OCI-M1 (cell line): ENCODE measurements around the gene KHDRBS2.

Source experiments
- DNase-seq: peaks from one replicate; lab custom pipeline; 2025; lab: John Stamatoyannopoulos, UW

The KHDRBS2 gene

GRCh38 chr6:62035952-62036351 is 250.1 kb downstream of the KHDRBS2 start:
- no peak for DNase-seq

DNA sequence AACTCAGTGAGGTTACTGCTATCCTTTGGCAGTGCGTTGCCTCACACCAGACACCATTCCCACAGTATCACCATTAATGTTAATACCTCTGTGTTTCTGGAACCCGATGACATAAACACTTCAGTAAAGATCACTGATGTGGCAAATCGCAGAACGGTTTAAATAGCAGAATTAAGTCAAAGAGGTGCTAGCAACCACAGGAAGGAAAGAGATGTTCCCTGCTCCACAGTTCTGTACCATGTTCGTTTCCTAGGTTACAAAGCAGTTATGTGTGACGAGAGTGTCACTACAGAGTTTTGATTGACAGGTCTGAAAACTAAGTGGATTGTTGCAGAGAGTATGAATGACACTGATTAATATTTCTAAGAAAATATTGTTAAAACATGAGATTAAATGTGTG is 272.3 kb downstream of the KHDRBS2 start:
- DNase-seq, result no peak

- DNase-seq, result no peak
Observed at GRCh38 chr6:62009445-62009844, 276.6 kb downstream of the KHDRBS2 start.

DNA sequence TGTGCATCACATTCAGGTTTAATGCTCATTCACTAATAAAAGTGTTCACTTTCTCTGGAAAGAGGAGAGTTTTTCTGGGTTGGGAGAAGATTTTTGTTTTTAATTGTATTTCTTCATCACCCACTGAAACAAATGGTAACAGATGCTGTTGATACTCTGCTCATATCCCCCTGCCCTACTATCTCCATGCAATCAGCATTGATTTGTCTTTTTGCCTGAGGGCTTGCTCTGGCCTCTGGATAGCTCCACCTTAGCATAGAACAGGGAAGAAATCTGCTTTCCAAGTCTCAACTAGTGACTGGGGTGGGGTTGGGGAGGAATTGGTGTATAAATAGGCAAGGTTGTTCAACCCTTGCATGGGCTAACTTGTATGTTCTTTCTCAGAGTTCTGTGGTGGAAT is 296.4 kb downstream of the KHDRBS2 start:
- no peak for DNase-seq

GRCh38 chr6:61980622-61981021 is 305.4 kb downstream of the KHDRBS2 start:
- no peak for DNase-seq

GRCh38 chr6:61977947-61978346 is 308.1 kb downstream of the KHDRBS2 start:
- DNase-seq, result no peak

DNA sequence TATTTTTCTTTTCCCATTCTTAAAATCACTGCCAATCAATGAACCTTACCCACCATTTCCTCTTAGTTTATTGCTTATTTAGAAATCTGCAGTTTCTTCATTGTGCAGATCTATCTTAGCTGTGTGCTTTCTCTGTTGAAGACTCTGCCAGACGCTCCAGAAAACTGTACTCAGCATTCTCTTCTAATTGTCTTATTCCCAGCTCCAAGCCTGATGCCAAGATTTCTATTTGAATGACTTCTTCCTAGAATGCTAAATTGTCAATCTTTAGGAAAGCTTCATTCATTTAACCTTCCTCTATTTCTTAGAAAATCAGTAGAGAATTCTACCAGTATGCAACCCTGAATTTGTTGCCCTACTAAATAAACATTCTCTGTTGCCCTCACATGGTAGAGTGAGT is 308.9 kb downstream of the KHDRBS2 start:
- DNase-seq, result no peak

- no peak for DNase-seq
Observed at GRCh38 chr6:61959196-61959595, 326.8 kb downstream of the KHDRBS2 start.

GRCh38 chr6:61953851-61954250 is 332.2 kb downstream of the KHDRBS2 start:
- no peak for DNase-seq

DNA sequence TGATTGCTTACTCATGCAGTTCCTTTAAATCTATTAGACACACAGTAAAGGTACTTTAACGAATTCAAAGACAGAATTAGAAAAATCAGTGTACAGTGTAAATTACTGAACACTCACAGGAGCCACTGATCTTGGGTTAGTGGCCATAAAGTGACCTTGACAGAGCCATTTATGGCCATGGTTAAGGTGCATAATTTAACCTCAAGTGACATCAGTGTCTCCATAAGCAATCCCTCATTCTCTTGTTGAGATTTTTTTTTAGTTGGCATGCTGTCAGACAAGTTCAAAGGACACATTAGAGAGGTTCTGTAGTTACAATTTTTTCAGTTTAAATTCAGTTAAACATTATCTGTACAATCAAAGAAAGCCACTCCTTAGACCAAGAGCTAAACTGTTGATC is 334.4 kb downstream of the KHDRBS2 start:
- DNase-seq, result no peak

DNA sequence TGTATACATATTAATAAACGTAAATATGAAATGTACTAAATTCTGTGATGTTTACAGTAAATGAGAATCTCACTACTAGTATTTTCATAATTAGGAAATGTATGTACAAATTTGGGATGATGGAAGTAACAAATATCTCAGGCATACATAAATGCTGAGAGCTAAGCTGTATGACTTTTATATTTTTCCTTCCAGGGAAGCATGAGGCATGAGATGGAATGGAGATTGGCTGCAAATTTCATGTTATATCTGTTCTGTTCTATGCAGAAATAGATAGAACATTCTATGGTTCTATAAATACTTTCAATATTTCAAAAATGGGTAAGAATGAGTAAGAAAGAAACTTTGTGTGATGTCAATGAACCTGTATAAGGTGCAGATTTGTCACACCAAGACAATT is 335.2 kb downstream of the KHDRBS2 start:
- DNase-seq, result no peak

DNA sequence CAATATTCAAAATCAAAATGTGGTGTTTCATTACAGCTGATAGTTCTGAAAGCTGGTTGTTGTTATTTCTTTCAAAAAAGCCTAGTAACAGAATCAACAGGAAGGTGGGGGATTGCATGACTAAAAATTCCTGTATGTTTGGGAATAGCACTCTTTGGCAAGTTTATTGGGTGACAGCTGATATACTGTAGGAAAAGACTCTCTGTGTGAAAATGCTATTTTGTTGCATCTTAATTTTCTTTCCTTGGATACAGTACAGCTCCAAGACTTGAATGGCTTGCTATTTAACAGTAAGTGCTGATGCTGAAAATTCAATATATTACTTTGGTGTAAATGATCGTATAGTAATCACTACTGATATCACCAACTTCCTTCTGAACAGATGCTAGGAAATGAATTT is 336.1 kb downstream of the KHDRBS2 start:
- DNase-seq, result no peak

- no peak for DNase-seq
Observed at GRCh38 chr6:61949161-61949560, 336.9 kb downstream of the KHDRBS2 start.

DNA sequence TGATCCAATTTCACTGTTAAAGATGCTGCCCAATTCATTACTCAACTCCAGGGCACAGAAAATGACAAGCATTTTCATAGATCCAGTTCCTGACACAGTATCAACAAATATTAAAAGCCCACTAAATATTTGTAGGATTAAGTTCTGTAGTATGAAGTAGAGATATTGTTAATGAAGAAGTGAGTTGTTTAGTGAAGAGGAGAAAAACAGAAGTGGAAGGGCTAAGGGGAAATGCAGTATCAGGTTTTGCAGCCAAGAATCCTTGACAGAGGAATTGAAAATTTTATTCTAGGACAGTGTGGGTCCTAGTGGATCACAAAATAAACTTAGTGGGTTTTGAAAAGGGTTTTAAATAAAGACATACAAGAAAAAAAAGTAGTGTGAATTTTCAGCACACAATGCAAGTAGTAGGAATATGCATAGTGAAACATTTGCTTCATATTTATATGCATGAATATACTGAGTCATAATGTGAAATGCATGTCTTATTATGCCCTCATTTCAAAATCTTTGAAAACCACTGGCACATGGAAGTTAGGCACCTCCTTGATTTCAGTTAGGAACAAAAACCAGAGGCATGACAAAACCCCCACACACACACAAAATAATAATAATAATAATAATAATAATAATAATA is 338.6 kb downstream of the KHDRBS2 start:
- no peak for DNase-seq

DNA sequence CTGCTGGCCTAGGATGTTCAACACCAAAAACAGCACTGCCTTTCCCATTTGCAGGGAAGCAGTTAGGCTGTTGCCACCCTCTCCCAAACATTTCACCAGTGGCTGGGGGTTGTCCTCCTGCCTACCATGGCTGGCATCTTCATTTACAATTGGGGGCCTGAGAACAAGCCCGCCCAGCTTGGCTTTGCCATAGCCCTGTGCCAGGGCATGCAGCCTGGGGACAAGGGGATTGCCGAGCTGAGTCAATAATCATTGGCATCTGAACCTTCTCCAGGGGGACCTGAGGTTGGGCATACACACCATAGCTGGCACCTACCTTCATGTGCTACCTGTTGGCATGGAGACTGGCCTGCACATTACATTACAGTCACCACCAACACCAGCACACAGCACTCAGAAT is 345.1 kb downstream of the KHDRBS2 start:
- no peak for DNase-seq

DNA sequence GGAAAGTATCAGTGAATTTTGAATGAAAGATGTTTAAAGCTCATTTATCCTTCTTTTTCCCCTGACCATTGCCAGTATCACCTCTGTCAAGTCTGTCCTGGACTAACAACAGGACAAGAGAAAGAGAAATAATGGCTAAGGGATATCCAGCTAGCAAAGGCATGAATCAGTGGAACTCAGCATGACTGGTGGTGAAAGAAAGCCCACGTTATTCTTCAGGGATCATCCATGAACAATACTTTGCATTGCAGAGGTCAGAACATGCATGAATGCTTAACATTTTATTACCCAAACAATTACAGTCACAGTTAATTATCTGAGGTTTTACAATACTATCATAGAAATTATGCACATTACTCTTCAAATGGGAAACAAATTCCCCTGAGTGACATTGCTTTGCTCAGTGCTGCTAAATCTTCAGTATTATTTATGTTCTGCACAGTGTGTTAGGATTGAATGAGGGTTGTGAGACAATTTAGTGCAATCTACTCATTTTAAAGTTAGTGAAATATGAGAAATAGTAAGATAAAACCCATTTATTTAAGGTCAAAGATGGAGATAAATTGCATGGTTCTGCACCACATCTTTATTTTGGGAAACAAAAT is 350.7 kb downstream of the KHDRBS2 start:
- DNase-seq, result no peak

DNA sequence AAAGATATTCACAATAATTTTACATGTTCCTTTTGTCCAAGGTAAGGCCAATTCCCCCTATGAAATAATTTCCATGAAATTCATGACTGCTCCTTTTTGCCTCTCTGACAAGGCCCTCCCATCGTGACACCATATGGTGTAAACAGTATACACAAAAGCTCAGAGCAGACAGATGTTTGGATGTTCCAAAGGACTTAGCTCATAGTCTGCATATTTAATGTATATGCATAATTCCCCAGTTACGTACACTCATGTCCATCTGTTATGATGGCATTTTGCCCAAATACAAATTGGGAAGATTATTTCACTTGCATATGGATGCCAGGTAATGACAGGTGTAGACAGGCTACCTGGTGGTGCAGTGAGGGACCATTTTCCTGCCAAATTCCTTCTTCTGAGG is 376.5 kb downstream of the KHDRBS2 start:
- DNase-seq, result no peak

- no peak for DNase-seq
Observed at GRCh38 chr6:61901748-61902147, 384.3 kb downstream of the KHDRBS2 start.

GRCh38 chr6:61894536-61894935 is 391.5 kb downstream of the KHDRBS2 start:
- DNase-seq, result no peak

DNA sequence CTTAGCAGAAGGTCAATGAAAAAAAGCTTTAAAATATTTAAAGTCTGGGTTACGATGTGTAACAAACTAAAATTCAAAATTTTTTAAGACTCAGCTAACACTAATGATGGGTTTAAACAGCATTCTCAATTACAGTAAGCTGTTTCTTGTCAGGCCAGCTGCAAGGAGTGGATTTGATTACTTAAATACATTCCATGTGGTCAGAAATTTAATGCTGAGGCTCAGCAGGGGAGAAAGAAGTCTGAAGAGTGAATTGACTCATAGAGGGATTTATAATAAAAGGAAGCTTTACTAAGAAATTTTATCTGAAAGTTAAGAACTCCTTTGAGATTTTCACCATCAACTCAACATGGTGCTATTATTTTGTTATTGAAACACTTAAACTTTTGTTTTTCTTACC is 398.6 kb downstream of the KHDRBS2 start:
- DNase-seq, result no peak

DNA sequence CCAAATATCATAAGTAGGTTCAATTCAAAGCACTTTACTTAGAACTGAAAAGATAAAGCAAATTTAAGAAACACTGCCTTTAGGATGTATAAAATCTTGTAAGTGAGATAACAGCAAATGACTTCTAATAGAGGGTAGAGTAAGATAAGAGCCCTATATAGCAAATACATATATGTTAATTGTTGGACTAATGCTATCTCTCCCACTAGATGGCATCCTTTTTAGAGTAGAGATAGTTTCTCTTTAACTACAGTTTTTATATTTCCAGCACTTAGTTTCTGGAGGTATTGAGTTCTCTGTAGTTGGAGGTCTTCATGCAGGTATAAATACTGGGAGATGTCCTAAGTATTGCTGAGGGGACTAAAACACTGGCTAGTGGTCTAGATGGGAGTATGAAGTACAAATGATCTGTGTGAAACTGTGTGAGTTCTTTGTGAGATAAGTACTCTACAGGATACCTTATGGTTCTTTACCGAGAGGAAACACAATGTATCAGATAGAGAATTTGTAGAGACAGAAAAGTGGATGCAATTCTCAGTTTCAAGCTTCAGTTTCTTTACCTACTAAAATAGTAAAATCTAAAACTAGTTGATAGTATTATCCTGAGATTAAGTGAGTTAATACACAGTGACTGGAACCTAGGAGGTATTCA is 399.3 kb downstream of the KHDRBS2 start:
- peak; percentile 71 for DNase-seq

DNA sequence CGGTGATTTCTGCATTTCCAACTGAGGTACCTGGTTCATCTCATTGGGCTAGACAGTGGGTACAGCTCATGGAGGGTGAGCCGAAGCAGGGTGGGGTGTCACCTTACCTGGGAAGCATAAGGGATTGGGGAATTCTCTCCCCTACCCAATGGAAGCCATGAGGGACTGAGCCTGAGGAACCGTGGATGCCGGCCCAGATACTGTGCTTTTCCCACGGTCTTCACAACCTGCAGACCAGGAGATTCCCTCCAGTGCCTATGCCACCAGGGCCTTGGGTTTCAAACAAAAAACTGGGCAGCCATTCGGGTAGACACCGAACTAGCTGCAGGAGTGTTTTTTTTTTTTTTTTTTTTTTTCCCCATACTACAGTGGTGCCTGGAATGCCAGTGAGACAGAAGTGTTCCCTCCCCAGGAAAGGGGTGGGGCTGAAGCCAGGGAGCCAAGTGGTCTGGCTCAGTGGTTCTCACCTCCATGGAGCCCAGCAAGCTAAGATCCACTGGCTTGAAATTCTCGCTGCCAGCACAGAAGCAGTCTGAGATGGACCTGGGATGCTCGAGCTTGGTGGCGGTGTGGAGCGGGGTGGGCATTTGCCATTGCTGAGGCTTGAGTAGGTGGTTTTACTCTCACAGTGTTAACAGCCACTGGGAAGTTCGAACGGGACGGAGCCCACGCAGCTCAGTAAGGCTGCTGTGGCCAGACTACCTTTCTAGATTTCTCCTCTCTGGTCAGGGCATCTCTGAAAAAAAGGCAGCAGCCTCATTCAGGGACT is 416.2 kb downstream of the KHDRBS2 start:
- DNase-seq, result no peak

- DNase-seq, result no peak
Observed at GRCh38 chr6:61868507-61869080, 417.4 kb downstream of the KHDRBS2 start.
